GM12874 (cell line): ENCODE data around the gene GAS7.

Experiments
- TF ChIP-seq, protein P1 (sequence below): IDR thresholded peaks from 2 replicates; pipeline ENCODE4 v1.5.1; 2011; ENCODE audit warnings: low read depth, mild to moderate bottlenecking, control low read depth, low read length, moderate library complexity; ENCODE audit not compliant: insufficient read depth

The GAS7 gene

DNA sequence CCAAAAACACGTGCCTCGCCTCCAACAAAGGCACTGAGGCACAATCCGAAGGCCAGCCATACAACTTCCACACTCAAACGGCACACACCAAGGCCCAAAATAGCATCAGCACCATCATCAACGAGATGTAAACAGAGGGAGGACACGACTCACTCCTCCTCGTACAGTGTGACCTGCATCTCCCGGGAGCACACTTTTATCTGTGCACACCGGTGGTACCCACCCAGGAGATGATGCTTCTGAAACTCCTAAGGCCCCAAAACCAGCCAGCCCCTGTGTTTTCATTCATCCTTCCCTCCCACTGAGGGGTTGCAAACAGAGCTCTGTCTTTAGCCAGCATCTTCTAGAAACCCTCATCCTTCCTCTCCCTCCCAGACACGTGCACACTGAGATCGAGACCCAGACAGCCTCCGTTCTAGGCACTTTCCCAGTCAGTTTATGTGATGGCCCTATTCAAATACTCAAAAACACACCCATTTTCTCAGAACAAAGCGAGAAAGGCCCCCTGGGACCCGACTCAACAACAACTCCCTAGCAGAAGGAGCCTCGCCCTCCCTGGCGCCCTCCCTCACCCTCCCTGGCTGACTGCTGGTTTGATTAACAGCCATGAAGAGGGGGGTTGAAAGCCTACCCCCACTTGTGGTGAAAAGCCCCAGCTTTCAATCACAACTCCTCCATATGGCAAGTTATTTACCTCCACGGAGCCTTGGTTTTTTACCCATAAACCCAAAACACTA is 76.3 kb downstream of the GAS7 start:
- TF ChIP-seq, protein P1, sequence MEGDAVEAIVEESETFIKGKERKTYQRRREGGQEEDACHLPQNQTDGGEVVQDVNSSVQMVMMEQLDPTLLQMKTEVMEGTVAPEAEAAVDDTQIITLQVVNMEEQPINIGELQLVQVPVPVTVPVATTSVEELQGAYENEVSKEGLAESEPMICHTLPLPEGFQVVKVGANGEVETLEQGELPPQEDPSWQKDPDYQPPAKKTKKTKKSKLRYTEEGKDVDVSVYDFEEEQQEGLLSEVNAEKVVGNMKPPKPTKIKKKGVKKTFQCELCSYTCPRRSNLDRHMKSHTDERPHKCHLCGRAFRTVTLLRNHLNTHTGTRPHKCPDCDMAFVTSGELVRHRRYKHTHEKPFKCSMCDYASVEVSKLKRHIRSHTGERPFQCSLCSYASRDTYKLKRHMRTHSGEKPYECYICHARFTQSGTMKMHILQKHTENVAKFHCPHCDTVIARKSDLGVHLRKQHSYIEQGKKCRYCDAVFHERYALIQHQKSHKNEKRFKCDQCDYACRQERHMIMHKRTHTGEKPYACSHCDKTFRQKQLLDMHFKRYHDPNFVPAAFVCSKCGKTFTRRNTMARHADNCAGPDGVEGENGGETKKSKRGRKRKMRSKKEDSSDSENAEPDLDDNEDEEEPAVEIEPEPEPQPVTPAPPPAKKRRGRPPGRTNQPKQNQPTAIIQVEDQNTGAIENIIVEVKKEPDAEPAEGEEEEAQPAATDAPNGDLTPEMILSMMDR: no peak

DNA sequence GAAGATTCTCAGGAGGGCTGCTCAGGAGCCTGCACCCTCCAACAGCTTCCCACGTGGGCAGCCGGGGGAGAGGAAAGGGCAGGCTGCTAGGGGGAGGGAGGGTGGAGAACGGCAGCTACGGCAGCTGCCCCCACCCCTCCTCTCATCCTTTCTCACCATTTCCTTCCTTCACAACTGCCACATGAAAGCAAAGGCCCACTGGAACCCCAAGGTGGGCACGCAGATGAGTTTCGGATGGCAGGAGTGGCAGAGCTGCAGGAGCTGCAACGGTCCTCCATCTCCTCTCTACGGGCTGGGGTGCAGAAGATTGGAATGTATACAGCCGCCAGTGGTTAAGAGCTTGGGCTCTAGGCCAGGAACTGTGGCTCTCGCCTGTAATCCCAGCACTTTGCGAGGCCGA is 77.7 kb downstream of the GAS7 start:
- TF ChIP-seq, protein P1: no peak

DNA sequence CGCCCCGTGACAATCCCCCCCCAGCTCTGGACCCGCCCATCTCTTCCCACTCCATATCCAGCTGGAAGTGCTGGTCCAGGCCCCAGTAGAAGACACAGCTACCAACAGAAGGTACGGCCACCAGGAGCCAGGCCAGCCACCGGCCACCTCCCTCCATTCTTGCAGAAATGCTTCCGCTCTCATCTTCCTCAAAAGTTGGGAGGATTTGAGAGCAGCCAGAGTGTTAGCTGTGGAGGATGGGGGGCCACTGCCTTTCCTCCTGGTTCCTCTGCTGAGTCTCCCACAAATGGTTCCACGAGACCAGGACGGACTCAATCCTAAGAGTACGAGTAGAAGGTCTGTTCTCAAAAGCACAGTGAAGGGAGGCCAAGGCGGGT is 78.3 kb downstream of the GAS7 start:
- TF ChIP-seq, protein P1: no peak

DNA sequence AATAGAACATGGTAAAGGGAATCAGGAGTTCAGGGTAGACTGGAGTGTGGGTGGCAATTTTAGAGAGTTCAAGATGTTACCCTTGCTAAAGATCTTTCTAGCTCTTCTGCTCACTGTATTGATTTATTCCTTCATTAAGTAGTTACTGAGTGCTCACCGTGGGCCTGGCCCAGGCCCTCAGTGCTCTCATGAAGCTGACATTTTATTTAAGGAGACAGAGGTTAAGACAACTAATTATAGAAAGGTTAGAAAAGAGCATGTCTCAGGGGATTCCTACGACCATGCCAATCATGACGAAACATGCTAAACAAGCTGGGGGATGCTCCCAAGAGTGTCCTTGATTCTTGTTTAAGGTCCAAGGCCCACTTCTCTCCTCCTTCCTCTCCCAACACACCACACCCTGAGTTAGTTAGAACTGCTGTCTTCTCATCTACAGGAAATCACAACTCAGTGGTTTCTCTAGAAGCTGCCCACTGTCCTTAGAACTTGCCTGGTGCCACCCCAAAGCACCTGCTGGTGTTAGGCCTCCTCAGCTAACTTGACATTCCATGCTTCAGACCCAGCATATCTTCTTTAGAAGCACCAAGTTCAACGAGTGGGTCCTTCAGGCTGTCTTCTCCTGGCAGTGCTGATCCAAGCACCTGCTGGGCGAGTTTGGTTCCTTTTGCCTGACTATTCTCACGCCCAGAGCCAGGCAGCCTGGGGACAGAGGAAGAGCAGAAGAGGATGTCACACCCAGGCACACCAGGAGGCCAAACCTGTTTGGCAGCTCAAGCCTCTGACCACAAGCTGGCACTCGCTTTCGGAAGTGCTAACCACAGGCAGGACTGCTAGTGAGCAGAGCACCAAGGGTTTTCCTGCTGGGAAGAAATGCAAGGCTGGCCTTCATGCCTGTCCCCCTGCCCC is 79.0 kb downstream of the GAS7 start:
- TF ChIP-seq, protein P1: no peak

DNA sequence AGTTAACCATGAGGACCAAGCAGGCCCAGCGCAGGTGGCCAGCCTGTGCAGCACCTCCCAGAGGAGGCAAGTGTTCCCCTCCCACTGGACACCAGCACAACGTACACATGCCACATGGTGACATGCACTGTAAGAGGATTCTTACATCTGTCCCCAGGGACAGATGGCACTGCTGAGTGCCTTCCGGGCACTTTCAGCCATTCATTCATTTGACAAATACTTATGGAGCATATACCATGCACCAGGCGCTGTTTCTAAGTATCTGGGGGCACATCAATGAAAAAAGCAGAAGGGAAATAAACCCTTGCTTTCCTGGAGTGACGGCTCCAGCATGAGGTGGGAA is 79.6 kb downstream of the GAS7 start:
- TF ChIP-seq, protein P1: no peak

DNA sequence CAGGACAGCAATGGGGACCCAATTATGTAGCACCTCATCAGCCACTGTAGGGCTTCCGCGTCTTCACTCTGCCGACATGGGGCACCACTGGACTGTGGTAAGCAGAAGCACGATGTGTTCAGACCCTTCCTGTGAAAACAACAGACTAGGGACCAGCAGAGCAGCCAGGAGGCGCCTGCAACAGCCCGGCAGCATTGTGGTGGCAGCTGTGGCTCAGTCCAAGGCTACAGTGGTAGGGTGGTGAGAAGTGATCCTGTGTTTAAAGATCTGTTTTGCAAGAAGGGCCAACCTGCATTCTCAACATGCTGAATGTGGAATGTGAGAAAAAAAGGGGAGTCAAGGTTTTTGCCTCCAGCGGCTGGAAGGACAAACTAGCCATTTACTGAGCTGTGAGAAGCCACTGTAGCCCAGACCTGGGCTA is 80.8 kb downstream of the GAS7 start:
- TF ChIP-seq, protein P1: 0 out of 2 replicates have a peak, but pooled peaks have one; percentile 7

DNA sequence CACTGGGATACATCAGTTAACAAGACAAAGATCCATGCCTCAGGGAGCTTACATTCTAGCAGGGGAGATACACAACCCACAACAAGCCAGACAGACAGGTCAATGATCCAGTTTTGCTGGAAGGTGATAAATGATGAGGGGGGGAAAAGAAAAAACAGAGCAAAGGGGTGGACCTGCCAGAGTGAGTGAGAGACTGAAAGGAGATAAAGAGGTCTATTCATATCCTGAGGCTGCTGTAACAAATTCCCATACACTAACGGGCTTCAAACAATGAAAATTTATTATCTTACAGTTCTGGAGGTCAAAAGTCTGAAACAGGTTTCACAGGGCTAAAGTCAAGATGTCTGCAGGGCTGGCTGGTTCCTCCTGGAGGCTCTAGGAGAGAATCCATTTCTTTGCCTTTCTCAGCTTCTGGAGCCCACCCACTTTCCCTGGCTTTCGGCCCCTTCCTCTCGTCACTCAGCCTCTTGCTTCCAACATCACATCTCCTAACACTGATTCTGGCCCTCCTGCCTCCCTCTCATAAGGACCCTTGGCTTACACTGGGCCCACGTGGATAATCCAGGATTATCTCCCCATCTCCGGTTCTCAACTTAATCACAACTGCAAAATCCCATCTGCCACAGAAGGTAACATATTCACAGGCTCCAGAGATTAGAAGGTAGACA is 81.5 kb downstream of the GAS7 start:
- TF ChIP-seq, protein P1: no peak
